Measurements from ENCODE around the gene TMEM120B. TPM values are rescaled to one million over a fixed set of nuclear protein-coding genes. Genes with fewer than 3 reads are reported as not detected.

Gene TMEM120B
- total RNA-seq, 1 experiment from 2014 or later = 20.5 TPM

DNA sequence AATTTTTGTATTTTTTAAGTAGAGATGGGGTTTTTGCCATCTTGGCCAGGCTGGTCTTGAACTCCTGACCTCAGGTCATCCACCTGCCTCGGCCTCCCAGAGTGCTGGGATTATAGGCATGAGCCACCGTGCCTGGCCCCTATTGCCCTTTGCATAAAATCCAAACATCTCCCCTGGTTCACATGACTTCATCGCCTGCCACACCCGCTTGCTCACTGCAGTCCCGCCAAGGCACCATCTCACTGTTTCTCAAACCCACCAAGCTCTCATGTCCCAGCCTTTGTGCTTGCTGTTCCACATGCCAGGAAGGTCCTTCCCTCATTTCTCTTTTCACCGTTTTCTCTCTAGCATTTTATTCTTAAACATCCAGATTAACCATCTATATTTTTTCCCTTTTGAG, 71.2 kb downstream of the TMEM120B start:
- Histone ChIP-seq H3K4me3 (replicated peaks in 1 of 2; ENCODE audit: low read depth in 1 of 2, low read length in 2 of 2) (0 out of 4 replicates have a peak overlapping the region, but pooled peaks of 1 of the 2 experiments have one; percentile 38), H3K9ac (ENCODE audit: low read length) (peak overlapping the region; percentile 58), H2AFZ (ENCODE audit: low read depth, low read length, poor library complexity, severe bottlenecking) (no peak overlapping the region), H3K36me3 (ENCODE audit: control insufficient read depth in 1 of 2, insufficient read depth in 2 of 2, low read length in 2 of 2) (peaks cover 20 to 27% of the 10 kb centered on the region in 2 experiments; a peak in 3 of 4 replicates), H3K79me2 (ENCODE audit: insufficient read depth, low read length) (peaks cover 68% of the 10 kb centered on the region), H4K20me1 (ENCODE audit: insufficient read depth) (peaks cover 3% of the 10 kb centered on the region; the same call in 1 of the 2 replicates), H3K4me1 (ENCODE audit: control insufficient read depth in 1 of 2, insufficient read depth in 2 of 2, low read length in 2 of 2) (peaks cover 46 to 73% of the 10 kb centered on the region in 2 experiments), H3K27me3 (ENCODE audit: insufficient read depth, low read length) (no peaks in the 10 kb centered on the region), H3K9me2 (ENCODE audit: insufficient read depth) (no peaks in the 10 kb centered on the region), H3K4me2 (ENCODE audit: low read length) (peak overlapping the region; percentile 77), H3K9me3 (ENCODE audit: control insufficient read depth in 1 of 2, insufficient read depth in 1 of 2, low read depth in 1 of 2, low read length in 2 of 2) (no peaks in the 10 kb centered on the region), H3K27ac (ENCODE audit: low read depth, low read length) (peak overlapping the region; percentile 98)
- ChIA-PET RAD21 (ENCODE audit: low non-redundant PET in 1 of 2, low total read pairs in 2 of 2, uncharacterized antibody in 2 of 2, unreplicated experiment in 2 of 2) (interaction anchor here (0.6 to 2.5 kb wide), 3 partner anchors 9 to 17 kb away, joined by 4 to 11 read pairs (median 9); partner anchors contain the start of gene RHOF (in 1 of the 2)), POLR2A (interaction anchor here (6.9 kb wide), 1 partner anchor 11 kb away, joined by 33 read pairs; the partner anchor contains the start of gene RHOF), CTCF (interaction anchor here (3.8 kb wide), 1 partner anchor 11 kb away, joined by 44 read pairs; the partner anchor contains the start of gene RHOF)
- TF ChIP-seq POLR2AphosphoS5 (IDR thresholded peaks at IDR 0.05; ENCODE audit: low read depth, low read length) (0 out of 2 replicates have a peak, but pooled peaks have one; percentile 17), CBX3 (IDR thresholded peaks at IDR 0.05; ENCODE audit: low read depth) (no peak)
- intact Hi-C loops (cut with micrococcal nuclease) = no loop called here
- DNase-seq (ENCODE audit: low read depth, low spot score) (no peak), ATAC-seq (no peak)
- no TSS peak for BruUV-seq (replicated peaks)

DNA sequence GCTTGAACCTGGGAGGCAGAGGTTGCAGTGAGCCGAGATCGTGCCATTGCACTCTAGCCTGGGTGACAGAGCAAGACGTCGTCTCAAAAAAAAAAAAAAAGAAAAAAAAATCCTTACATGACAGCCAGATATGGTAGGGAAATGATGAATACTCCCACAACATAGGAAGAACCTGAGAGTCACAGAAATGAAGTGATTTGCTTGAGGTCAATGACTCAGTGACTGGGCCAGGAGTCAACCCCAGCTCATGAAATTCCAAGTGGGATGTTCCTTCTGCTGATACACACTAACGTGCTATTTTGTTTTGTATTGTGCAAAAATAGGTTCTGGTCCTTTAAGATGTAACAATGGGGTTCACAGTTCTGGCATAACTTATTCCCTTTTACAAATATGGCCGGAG, 71.9 kb downstream of the TMEM120B start:
- Histone ChIP-seq H3K4me1 (ENCODE audit: control insufficient read depth in 1 of 2, insufficient read depth in 2 of 2, low read length in 2 of 2) (peaks cover 51 to 76% of the 10 kb centered on the region in 2 experiments), H3K4me3 (replicated peaks in 1 of 2; ENCODE audit: low read depth in 1 of 2, low read length in 2 of 2) (peak overlapping the region; percentile 19 to 38; a peak in 3 of 4 replicates), H3K27ac (ENCODE audit: low read depth, low read length) (peak overlapping the region; percentile 98), H3K27me3 (ENCODE audit: insufficient read depth, low read length) (no peaks in the 10 kb centered on the region), H3K9me2 (ENCODE audit: insufficient read depth) (no peaks in the 10 kb centered on the region), H4K20me1 (ENCODE audit: insufficient read depth) (peaks cover 3% of the 10 kb centered on the region; the same call in 1 of the 2 replicates), H3K9ac (ENCODE audit: low read length) (peak overlapping the region; percentile 58), H3K79me2 (ENCODE audit: insufficient read depth, low read length) (peaks cover 75% of the 10 kb centered on the region), H2AFZ (ENCODE audit: low read depth, low read length, poor library complexity, severe bottlenecking) (no peak overlapping the region), H3K9me3 (ENCODE audit: control insufficient read depth in 1 of 2, insufficient read depth in 1 of 2, low read depth in 1 of 2, low read length in 2 of 2) (no peaks in the 10 kb centered on the region), H3K36me3 (ENCODE audit: control insufficient read depth in 1 of 2, insufficient read depth in 2 of 2, low read length in 2 of 2) (peaks cover 16 to 24% of the 10 kb centered on the region in 2 experiments; a peak in 2 of 4 replicates), H3K4me2 (ENCODE audit: low read length) (peak overlapping the region; percentile 77)
- no TSS peak for BruUV-seq (replicated peaks)
- TF ChIP-seq EGR1 (IDR thresholded peaks at IDR 0.05; ENCODE audit: low read depth) (no peak), POLR2AphosphoS5 (IDR thresholded peaks at IDR 0.05; ENCODE audit: low read depth, low read length) (no peak; the same call in 1 of the 2 replicates), SIN3A (IDR thresholded peaks at IDR 0.05; ENCODE audit: low read depth) (no peak), EZH2phosphoT487 (IDR thresholded peaks at IDR 0.05; ENCODE audit: borderline replicate concordance) (no peak), ELF1 (IDR thresholded peaks at IDR 0.05; ENCODE audit: borderline replicate concordance, low read depth) (no peak), JUND (IDR thresholded peaks at IDR 0.05) (no peak), FOSL1 (IDR thresholded peaks at IDR 0.05; ENCODE audit: low read depth) (no peak)
- TF ChIP-seq, protein P1, sequence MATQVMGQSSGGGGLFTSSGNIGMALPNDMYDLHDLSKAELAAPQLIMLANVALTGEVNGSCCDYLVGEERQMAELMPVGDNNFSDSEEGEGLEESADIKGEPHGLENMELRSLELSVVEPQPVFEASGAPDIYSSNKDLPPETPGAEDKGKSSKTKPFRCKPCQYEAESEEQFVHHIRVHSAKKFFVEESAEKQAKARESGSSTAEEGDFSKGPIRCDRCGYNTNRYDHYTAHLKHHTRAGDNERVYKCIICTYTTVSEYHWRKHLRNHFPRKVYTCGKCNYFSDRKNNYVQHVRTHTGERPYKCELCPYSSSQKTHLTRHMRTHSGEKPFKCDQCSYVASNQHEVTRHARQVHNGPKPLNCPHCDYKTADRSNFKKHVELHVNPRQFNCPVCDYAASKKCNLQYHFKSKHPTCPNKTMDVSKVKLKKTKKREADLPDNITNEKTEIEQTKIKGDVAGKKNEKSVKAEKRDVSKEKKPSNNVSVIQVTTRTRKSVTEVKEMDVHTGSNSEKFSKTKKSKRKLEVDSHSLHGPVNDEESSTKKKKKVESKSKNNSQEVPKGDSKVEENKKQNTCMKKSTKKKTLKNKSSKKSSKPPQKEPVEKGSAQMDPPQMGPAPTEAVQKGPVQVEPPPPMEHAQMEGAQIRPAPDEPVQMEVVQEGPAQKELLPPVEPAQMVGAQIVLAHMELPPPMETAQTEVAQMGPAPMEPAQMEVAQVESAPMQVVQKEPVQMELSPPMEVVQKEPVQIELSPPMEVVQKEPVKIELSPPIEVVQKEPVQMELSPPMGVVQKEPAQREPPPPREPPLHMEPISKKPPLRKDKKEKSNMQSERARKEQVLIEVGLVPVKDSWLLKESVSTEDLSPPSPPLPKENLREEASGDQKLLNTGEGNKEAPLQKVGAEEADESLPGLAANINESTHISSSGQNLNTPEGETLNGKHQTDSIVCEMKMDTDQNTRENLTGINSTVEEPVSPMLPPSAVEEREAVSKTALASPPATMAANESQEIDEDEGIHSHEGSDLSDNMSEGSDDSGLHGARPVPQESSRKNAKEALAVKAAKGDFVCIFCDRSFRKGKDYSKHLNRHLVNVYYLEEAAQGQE (IDR thresholded peaks at IDR 0.05; ENCODE audit: low read depth) = no peak
- TF ChIP-seq, protein P2, sequence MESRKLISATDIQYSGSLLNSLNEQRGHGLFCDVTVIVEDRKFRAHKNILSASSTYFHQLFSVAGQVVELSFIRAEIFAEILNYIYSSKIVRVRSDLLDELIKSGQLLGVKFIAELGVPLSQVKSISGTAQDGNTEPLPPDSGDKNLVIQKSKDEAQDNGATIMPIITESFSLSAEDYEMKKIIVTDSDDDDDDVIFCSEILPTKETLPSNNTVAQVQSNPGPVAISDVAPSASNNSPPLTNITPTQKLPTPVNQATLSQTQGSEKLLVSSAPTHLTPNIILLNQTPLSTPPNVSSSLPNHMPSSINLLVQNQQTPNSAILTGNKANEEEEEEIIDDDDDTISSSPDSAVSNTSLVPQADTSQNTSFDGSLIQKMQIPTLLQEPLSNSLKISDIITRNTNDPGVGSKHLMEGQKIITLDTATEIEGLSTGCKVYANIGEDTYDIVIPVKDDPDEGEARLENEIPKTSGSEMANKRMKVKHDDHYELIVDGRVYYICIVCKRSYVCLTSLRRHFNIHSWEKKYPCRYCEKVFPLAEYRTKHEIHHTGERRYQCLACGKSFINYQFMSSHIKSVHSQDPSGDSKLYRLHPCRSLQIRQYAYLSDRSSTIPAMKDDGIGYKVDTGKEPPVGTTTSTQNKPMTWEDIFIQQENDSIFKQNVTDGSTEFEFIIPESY (IDR thresholded peaks at IDR 0.05; ENCODE audit: extremely low read depth, insufficient replicate concordance, low read length) = no peak
- DNase-seq (ENCODE audit: low read depth, low spot score) (no peak), ATAC-seq (peak; percentile 19; the same call in 1 of the 2 replicates)
- ChIA-PET CTCF (interaction anchor here (1.0 to 3.8 kb wide), 2 partner anchors 8 to 11 kb away, joined by 3 to 44 read pairs; partner anchors contain the start of gene RHOF), RAD21 (ENCODE audit: low non-redundant PET in 1 of 2, low total read pairs in 2 of 2, uncharacterized antibody in 2 of 2, unreplicated experiment in 2 of 2) (interaction anchor here (0.6 to 2.5 kb wide), 3 partner anchors 9 to 16 kb away, joined by 4 to 11 read pairs (median 9); partner anchors contain the start of gene RHOF (in 1 of the 2)), POLR2A (interaction anchor here (1.0 to 6.9 kb wide), 2 partner anchors 10 to 157 kb away, joined by 3 to 33 read pairs; partner anchors contain the start of gene RHOF)
- intact Hi-C loops (cut with micrococcal nuclease) = no loop called here

All from HCT116 (cell line).